Neural progenitor cell (in vitro differentiated cells): ENCODE results near the gene CYTL1. TPM values are rescaled to one million over a fixed set of nuclear protein-coding genes. Genes with fewer than 3 reads are reported as not detected.
A peak's percentile ranks its signal among the peaks of the same experiment; 100 is the strongest.

Experiments used
- DNase-seq: peaks from one replicate; pipeline ENCODE4 v3.0.0-alpha.2; 2016; ENCODE audit warnings: low spot score
- H2AFZ ChIP-seq: fragments of 200-600 bp; sonication (generic); replicated peaks from 2 replicates; pipeline ENCODE4 v1.6.1; 2016; ENCODE audit warnings: antibody characterized with exemption
- H3F3A ChIP-seq: fragments of 200-600 bp; sonication (generic); 2 replicates; pipeline ENCODE4 v1.6.1; 2016; ENCODE audit warnings: antibody characterized with exemption, low read depth
- H3K27ac ChIP-seq: fragments of 200-600 bp; sonication (generic); 2 replicates; pipeline ENCODE4 v1.5.1; 2016; ENCODE audit warnings: mild to moderate bottlenecking
- H3K27me3 ChIP-seq: fragments of 200-600 bp; sonication (generic); 2 replicates; pipeline ENCODE4 v1.6.1; 2016; ENCODE audit warnings: mild to moderate bottlenecking, moderate library complexity
- H3K36me3 ChIP-seq: fragments of 200-600 bp; sonication (generic); 2 replicates; pipeline ENCODE4 v1.5.1; 2016
- H3K4me1 ChIP-seq: fragments of 200-600 bp; sonication (generic); 2 replicates; pipeline ENCODE4 v1.6.1; 2016; ENCODE audit warnings: mixed run types
- H3K4me2 ChIP-seq: fragments of 200-600 bp; sonication (generic); 2 replicates; pipeline ENCODE4 v1.6.1; 2016
- H3K4me3 ChIP-seq: fragments of 200-600 bp; sonication (generic); 2 replicates; pipeline ENCODE4 v1.5.1; 2016
- H3K79me2 ChIP-seq: fragments of 200-600 bp; sonication (generic); 2 replicates; pipeline ENCODE4 v1.6.1; 2016; ENCODE audit warnings: low read depth
- H3K9ac ChIP-seq: fragments of 200-600 bp; sonication (generic); 2 replicates; pipeline ENCODE4 v1.6.1; 2016
- H3K9me3 ChIP-seq: fragments of 200-600 bp; sonication (generic); 2 replicates; pipeline ENCODE4 v1.5.1; 2016; ENCODE audit warnings: low read depth
- H4K20me1 ChIP-seq: fragments of 200-600 bp; sonication (generic); 2 replicates; pipeline ENCODE4 v1.6.1; 2016; ENCODE audit warnings: low read depth
- H3K27ac Mint-ChIP-seq: 3 replicates; pipeline ENCODE4 v1.8.0; 2021; ENCODE audit warnings: mixed read lengths
- H3K27me3 Mint-ChIP-seq: 2 replicates; pipeline ENCODE4 v1.8.0; 2022; ENCODE audit warnings: low read depth, mild to moderate bottlenecking, inconsistent platforms, moderate library complexity, mixed read lengths; ENCODE audit not compliant: insufficient read depth
- H3K36me3 Mint-ChIP-seq: 3 replicates; pipeline ENCODE4 v1.8.0; 2021; ENCODE audit warnings: mixed read lengths
- H3K4me1 Mint-ChIP-seq: 3 replicates; pipeline ENCODE4 v1.8.0; 2021; ENCODE audit warnings: mixed read lengths
- H3K4me3 Mint-ChIP-seq: 3 replicates; pipeline ENCODE4 v1.8.0; 2021; ENCODE audit warnings: mild to moderate bottlenecking, moderate library complexity, mixed read lengths
- H3K9me3 Mint-ChIP-seq: 3 replicates; pipeline ENCODE4 v1.8.0; 2020; ENCODE audit warnings: mixed read lengths
- EZH2 ChIP-seq: fragments of 200-600 bp; sonication (generic); IDR thresholded peaks from 2 replicates; pipeline ENCODE4 v1.6.1; 2017; ENCODE audit warnings: antibody characterized with exemption, mild to moderate bottlenecking, moderate library complexity
- EZH2phosphoT487 ChIP-seq: fragments of 200-600 bp; sonication (generic); IDR thresholded peaks from 2 replicates; pipeline ENCODE4 v1.6.1; 2017; ENCODE audit warnings: antibody characterized with exemption
- total RNA-seq: library from RNA; depleted of rRNA; stranded (reverse); fragments of >200 nt; gene quantifications from 2 replicates; pipeline ENCODE4 v1.2.3, GENCODE V29; 2015; ENCODE audit warnings: low replicate concordance
- TF ChIP-seq, protein P1 (sequence below): fragments of 200-600 bp; sonication (generic); IDR thresholded peaks from 2 replicates; pipeline ENCODE4 v1.5.1; 2017; ENCODE audit warnings: antibody characterized with exemption, mild to moderate bottlenecking

CYTL1 gene
- total RNA-seq, 1 donor from 2014 or later = 3.1 TPM

DNA sequence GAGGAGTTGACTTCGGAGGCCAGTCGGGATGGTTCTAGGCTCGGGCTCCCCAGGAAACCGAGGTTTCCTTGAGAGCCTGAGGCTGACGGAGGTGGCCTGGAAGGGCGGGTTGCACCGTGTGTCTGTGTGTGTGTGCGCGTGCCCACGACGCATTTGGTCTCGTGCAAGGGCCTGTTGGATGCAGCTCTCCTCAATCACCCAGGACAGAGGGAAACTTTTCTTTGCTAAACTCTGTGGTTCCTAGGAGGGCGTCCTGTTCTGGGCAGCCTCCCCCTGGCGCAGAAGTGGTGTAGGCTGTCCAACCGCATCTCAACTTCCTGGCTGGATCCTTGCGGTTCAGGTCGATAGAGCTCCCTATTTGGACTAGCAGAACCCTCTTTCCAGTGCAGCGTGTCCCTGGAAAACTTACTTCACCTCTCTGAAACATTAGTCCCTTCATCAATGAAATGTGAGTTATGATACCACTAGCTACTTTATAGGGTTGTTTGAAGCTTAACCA lies 33.0 kb upstream of the CYTL1 start:
- peaks cover 13% of the 10 kb centered on the region for H3F3A ChIP-seq

DNA sequence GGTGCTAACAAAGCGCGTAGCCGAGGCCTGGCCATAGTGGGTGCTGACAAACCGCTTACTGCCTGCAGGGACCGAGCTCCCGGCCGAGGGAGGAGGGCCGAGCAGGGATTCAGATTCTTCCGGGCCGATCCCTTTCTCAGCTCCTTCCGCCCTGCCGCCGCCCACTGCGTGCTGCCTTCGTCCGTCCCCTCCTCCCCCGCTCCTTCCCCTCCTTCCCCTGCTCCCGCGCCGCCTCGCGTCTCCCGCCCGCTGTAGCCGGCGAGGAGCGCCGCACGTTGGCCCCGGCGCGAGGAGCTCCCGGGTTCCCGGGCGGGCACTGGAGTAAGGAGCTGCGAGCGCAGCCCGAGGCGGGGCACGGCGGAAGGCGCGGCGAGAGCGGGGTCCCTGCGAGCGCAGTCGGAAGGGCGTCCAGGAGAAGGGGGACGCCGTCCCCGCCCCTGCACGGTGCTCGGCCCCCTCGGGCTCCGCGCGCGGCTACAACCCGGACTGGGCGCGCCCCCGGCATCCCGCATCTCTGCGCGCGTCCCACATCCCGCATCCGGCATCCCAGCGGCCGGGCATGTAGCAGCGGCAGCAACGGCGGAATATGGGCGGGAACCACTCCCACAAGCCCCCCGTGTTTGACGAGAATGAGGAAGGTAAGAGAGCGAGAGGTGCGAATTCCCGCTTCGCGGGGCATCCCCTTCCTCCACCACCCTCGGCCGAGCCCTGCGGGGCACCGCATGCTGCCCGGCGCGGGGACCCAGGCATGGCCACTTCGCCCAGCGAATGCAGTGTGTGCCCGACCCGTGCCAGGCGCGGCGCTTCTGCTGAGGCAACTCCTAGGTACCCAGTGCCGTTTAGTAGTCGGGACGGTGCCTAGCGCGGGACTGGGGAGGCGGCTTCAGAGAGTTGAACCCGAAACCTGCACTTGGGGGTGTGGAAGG lies 32.3 kb upstream of the CYTL1 start, which contains the start of gene STK32B:
Gene STK32B, plus strand, starts transcription at position 203 of the 926 bp plus-strand sequence.
- TF ChIP-seq EZH2 (peak; percentile 87), EZH2phosphoT487 (peak; percentile 54)
- TF ChIP-seq, protein P1, sequence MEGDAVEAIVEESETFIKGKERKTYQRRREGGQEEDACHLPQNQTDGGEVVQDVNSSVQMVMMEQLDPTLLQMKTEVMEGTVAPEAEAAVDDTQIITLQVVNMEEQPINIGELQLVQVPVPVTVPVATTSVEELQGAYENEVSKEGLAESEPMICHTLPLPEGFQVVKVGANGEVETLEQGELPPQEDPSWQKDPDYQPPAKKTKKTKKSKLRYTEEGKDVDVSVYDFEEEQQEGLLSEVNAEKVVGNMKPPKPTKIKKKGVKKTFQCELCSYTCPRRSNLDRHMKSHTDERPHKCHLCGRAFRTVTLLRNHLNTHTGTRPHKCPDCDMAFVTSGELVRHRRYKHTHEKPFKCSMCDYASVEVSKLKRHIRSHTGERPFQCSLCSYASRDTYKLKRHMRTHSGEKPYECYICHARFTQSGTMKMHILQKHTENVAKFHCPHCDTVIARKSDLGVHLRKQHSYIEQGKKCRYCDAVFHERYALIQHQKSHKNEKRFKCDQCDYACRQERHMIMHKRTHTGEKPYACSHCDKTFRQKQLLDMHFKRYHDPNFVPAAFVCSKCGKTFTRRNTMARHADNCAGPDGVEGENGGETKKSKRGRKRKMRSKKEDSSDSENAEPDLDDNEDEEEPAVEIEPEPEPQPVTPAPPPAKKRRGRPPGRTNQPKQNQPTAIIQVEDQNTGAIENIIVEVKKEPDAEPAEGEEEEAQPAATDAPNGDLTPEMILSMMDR = peak; percentile 25
- H3K27ac Mint-ChIP-seq = no peak within 1 kb of the TSS
- Histone ChIP-seq H3K9ac (no peak within 1 kb of the TSS), H3F3A (peaks cover 13% of the 10 kb centered on the region), H3K79me2 (no peaks in the 10 kb centered on the region), H3K4me1 (peaks cover 4% of the 10 kb centered on the region), H3K4me3 (peak within 1 kb of the TSS; percentile 55), H3K36me3 (no peaks in the 10 kb centered on the region), H3K9me3 (no peaks in the 10 kb centered on the region), H4K20me1 (no peaks in the 10 kb centered on the region), H2AFZ (peak within 1 kb of the TSS; percentile 93), H3K4me2 (peak within 1 kb of the TSS; percentile 84), H3K27ac (no peak within 1 kb of the TSS), H3K27me3 (peaks cover 49% of the 10 kb centered on the region)
- no peaks in the 10 kb centered on the region for H3K36me3 Mint-ChIP-seq
- peaks cover 12% of the 10 kb centered on the region for H3K4me1 Mint-ChIP-seq
- DNase-seq = peak; percentile 88
- H3K27me3 Mint-ChIP-seq = peaks cover 16% of the 10 kb centered on the region
- H3K9me3 Mint-ChIP-seq = peaks cover 1% of the 10 kb centered on the region
- H3K4me3 Mint-ChIP-seq = peak within 1 kb of the TSS; percentile 94

More for the DNA sequence above, 33.0 kb upstream of the CYTL1 start:
- Histone ChIP-seq H3K9me3 (no peaks in the 10 kb centered on the region), H2AFZ (peak overlapping the region; percentile 93), H3K9ac (no peak overlapping the region), H3K4me1 (peaks cover 4% of the 10 kb centered on the region), H3K79me2 (no peaks in the 10 kb centered on the region), H3K4me2 (peak overlapping the region; percentile 84), H3K4me3 (peak overlapping the region; percentile 55), H3K27me3 (peaks cover 49% of the 10 kb centered on the region), H3K36me3 (no peaks in the 10 kb centered on the region), H3K27ac (no peak overlapping the region), H4K20me1 (no peaks in the 10 kb centered on the region)
- TF ChIP-seq EZH2phosphoT487 (no peak), EZH2 (peak; percentile 14)
- H3K4me3 Mint-ChIP-seq = peak overlapping the region; percentile 76
- peaks cover 12% of the 10 kb centered on the region for H3K4me1 Mint-ChIP-seq
- DNase-seq = peak; percentile 30
- H3K36me3 Mint-ChIP-seq = no peaks in the 10 kb centered on the region
- H3K27me3 Mint-ChIP-seq = peaks cover 14% of the 10 kb centered on the region
- no peaks in the 10 kb centered on the region for H3K9me3 Mint-ChIP-seq
- H3K27ac Mint-ChIP-seq = no peak overlapping the region

GRCh38 chr4:5050520-5051277 lies 31.4 kb upstream of the CYTL1 start:
- H3K27me3 Mint-ChIP-seq = peaks cover 16% of the 10 kb centered on the region
- no peak overlapping the region for H3K9ac ChIP-seq

More at GRCh38 chr4:5050520-5051277, 31.4 kb upstream of the CYTL1 start:
- no peak overlapping the region for H3K27ac ChIP-seq
- H3K79me2 ChIP-seq = no peaks in the 10 kb centered on the region
- no peaks in the 10 kb centered on the region for H4K20me1 ChIP-seq
- DNase-seq = peak; percentile 91
- no peaks in the 10 kb centered on the region for H3K36me3 ChIP-seq
- H3K9me3 Mint-ChIP-seq = peaks cover 6% of the 10 kb centered on the region
- H3K36me3 Mint-ChIP-seq = no peaks in the 10 kb centered on the region
- peaks cover 49% of the 10 kb centered on the region for H3K27me3 ChIP-seq
- no peak overlapping the region for H3K27ac Mint-ChIP-seq
- H3K4me1 Mint-ChIP-seq = peaks cover 12% of the 10 kb centered on the region
- peaks cover 13% of the 10 kb centered on the region for H3F3A ChIP-seq
- peak overlapping the region; percentile 55 for H3K4me3 ChIP-seq
- no peaks in the 10 kb centered on the region for H3K9me3 ChIP-seq
- H2AFZ ChIP-seq = peak overlapping the region; percentile 93
- peaks cover 4% of the 10 kb centered on the region for H3K4me1 ChIP-seq
- H3K4me2 ChIP-seq = peak overlapping the region; percentile 84
- H3K4me3 Mint-ChIP-seq = peak overlapping the region; percentile 94
- TF ChIP-seq, protein P1 = peak; percentile 77
- no peak for TF ChIP-seq EZH2phosphoT487
